NCI-H128 (cell line): ENCODE measurements around the gene JADE1.

Experiments
- DNase-seq: peaks from one replicate; lab custom pipeline; 2025; ENCODE audit not compliant: unreplicated experiment; lab: John Stamatoyannopoulos, UW

Gene JADE1

GRCh38 chr4:128868758-128869157 lies 59.3 kb downstream of the JADE1 start:
- DNase-seq, result no peak

GRCh38 chr4:128869776-128870509 lies 60.4 kb downstream of the JADE1 start:
- no peak for DNase-seq

GRCh38 chr4:128871948-128872347 lies 62.4 kb downstream of the JADE1 start:
- no peak for DNase-seq

GRCh38 chr4:128876200-128876599 lies 66.7 kb downstream of the JADE1 start:
- no peak for DNase-seq

- DNase-seq, result no peak
Measured at GRCh38 chr4:128877934-128878333, 68.4 kb downstream of the JADE1 start.

- no peak for DNase-seq
Measured at GRCh38 chr4:128879283-128879682, 69.8 kb downstream of the JADE1 start.

- DNase-seq, result no peak
Measured at GRCh38 chr4:128879971-128880370, 70.5 kb downstream of the JADE1 start.

- DNase-seq, result no peak
Measured at GRCh38 chr4:128880662-128881061, 71.2 kb downstream of the JADE1 start.

GRCh38 chr4:128904821-128905220 lies 95.3 kb downstream of the JADE1 start:
- DNase-seq, result no peak

- DNase-seq, result no peak
Measured at GRCh38 chr4:128906581-128906980, 97.1 kb downstream of the JADE1 start.

GRCh38 chr4:128907981-128908380 lies 98.5 kb downstream of the JADE1 start:
- DNase-seq, result no peak

- DNase-seq, result no peak
Measured at GRCh38 chr4:128908735-128909134, 99.2 kb downstream of the JADE1 start.

- no peak for DNase-seq
Measured at GRCh38 chr4:128913228-128913627, 103.7 kb downstream of the JADE1 start.

GRCh38 chr4:128915544-128915943 lies 106.0 kb downstream of the JADE1 start:
- DNase-seq, result no peak

- no peak for DNase-seq
Measured at GRCh38 chr4:128916832-128917231, 107.3 kb downstream of the JADE1 start.

- no peak for DNase-seq
Measured at GRCh38 chr4:128917781-128918180, 108.3 kb downstream of the JADE1 start.

GRCh38 chr4:128921954-128922353 lies 112.5 kb downstream of the JADE1 start:
- DNase-seq, result no peak
